ENCODE measurements around the gene TAF3.

The TAF3 gene

DNA sequence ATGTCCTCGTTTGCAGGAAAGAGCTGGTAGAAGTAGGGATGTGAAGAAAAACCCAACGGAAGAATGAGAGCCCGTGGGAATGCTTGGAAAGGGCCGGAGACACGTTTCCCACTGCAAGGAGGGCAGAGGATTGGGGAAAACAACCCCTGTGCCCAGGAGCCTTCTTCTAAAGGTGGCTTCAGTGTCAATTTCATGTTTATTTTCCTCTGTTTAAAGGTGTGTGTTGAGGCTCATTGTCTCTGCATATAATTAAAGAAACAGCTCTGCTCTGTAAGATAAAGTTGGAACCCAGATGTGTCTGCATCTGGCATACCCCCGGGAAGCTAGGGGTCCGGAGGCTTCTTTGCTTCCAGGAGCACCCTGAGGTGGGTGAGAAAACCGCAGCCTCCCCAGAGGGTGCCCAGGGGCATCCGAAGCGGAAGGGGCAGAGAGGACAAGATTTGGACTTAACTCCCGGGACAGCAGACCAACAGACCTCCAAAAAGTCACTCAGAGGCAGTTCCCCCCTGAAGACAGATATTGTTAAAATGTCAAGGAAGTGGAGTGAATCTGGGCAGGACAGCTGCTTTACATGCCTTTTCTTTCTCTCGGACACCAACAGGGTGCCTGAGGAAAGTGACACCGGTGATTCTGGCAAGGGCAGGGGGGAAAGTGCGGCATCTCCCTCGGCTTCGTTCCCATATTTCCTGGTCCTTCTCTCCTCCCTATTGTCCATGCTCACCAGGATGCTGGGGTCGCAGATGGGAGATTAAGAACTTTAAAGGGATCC lies 227.6 kb downstream of the TAF3 start:
- no peak overlapping the region for H3K27ac ChIP-seq (replicated peaks; ENCODE audit: low read length)
- no peak overlapping the region for H4K8ac ChIP-seq (ENCODE audit: low read depth, low read length)
- peaks cover 0 to 18% of the 10 kb centered on the region in 2 donors for H3K4me1 ChIP-seq (ENCODE audit: control insufficient read depth in 2 of 2, insufficient read depth in 1 of 2, low read depth in 1 of 2, low read length in 2 of 2)
- H2AFZ ChIP-seq (ENCODE audit: low read length) = peak overlapping the region; percentile 81
- no peak overlapping the region for H3K4me2 ChIP-seq (ENCODE audit: insufficient read depth, low read length, poor library complexity, severe bottlenecking)
- no peak overlapping the region for H3K23ac ChIP-seq (ENCODE audit: low read depth, low read length, poor library complexity)
- H2BK12ac ChIP-seq (ENCODE audit: low read length) = no peak overlapping the region
- H3K18ac ChIP-seq (ENCODE audit: low read length) = no peak overlapping the region
- no peaks in the 10 kb centered on the region for H3K36me3 ChIP-seq (replicated peaks in 1 of 2; ENCODE audit: control insufficient read depth in 2 of 2, insufficient read depth in 2 of 2, low read length in 2 of 2)
- no CpG with 5 or more reads among the region's 17 CpGs for WGBS, 2 donors (ENCODE audit: extremely low coverage in 2 of 2, insufficient read length in 2 of 2, insufficient replicate concordance in 1 of 2)
- no peak overlapping the region for H4K91ac ChIP-seq (ENCODE audit: low read depth, low read length, poor library complexity)
- H3K27me3 ChIP-seq (ENCODE audit: control insufficient read depth in 3 of 3, insufficient read depth in 3 of 3, low read depth in 1 of 3, low read length in 3 of 3) = peaks cover 76 to 100% (median 100%) of the 10 kb centered on the region in 3 experiments
- H3K4me3 ChIP-seq (ENCODE audit: low read length in 2 of 2) = no peak overlapping the region
- H2BK120ac ChIP-seq (ENCODE audit: low read depth, low read length) = no peak overlapping the region
- H3K9ac ChIP-seq (ENCODE audit: low read depth, low read length, poor library complexity) = no peak overlapping the region
- no peak overlapping the region for H2AK5ac ChIP-seq (ENCODE audit: low read depth, low read length)
- no peak overlapping the region for H3K14ac ChIP-seq (ENCODE audit: low read length)
- no peaks in the 10 kb centered on the region for H3K79me1 ChIP-seq (ENCODE audit: low read depth, low read length)
- no peak for DNase-seq (ENCODE audit: low spot score)
- H2BK5ac ChIP-seq (ENCODE audit: low read length) = no peak overlapping the region
- H2BK15ac ChIP-seq (ENCODE audit: low read length) = no peak overlapping the region
- H3K9me3 ChIP-seq (replicated peaks in 1 of 2; ENCODE audit: control insufficient read depth in 2 of 2, insufficient read depth in 1 of 2, low read depth in 1 of 2, low read length in 2 of 2) = peaks cover 0 to 3% of the 10 kb centered on the region in 2 donors
- no peak overlapping the region for H3K4ac ChIP-seq (ENCODE audit: low read length)

- no CpG with 5 or more reads among the region's 30 CpGs for WGBS, 2 donors (ENCODE audit: extremely low coverage in 2 of 2, insufficient read length in 2 of 2, insufficient replicate concordance in 1 of 2)
- Histone ChIP-seq H3K4me1 (ENCODE audit: control insufficient read depth in 2 of 2, insufficient read depth in 1 of 2, low read depth in 1 of 2, low read length in 2 of 2) (peaks cover 3 to 22% of the 10 kb centered on the region in 2 donors), H3K4me3 (ENCODE audit: low read length in 2 of 2) (no peak overlapping the region), H3K4ac (ENCODE audit: low read length) (no peak overlapping the region), H2AFZ (ENCODE audit: low read length) (peak overlapping the region; percentile 9), H3K4me2 (ENCODE audit: insufficient read depth, low read length, poor library complexity, severe bottlenecking) (peak overlapping the region; percentile 14), H3K18ac (ENCODE audit: low read length) (peak overlapping the region; percentile 48), H2AK5ac (ENCODE audit: low read depth, low read length) (peak overlapping the region; percentile 34), H2BK120ac (ENCODE audit: low read depth, low read length) (no peak overlapping the region), H3K27me3 (ENCODE audit: control insufficient read depth in 3 of 3, insufficient read depth in 3 of 3, low read depth in 1 of 3, low read length in 3 of 3) (peaks cover 74 to 100% (median 100%) of the 10 kb centered on the region in 3 experiments), H2BK5ac (ENCODE audit: low read length) (no peak overlapping the region), H3K14ac (ENCODE audit: low read length) (peak overlapping the region; percentile 58), H4K91ac (ENCODE audit: low read depth, low read length, poor library complexity) (no peak overlapping the region), H3K36me3 (replicated peaks in 1 of 2; ENCODE audit: control insufficient read depth in 2 of 2, insufficient read depth in 2 of 2, low read length in 2 of 2) (no peaks in the 10 kb centered on the region), H3K23ac (ENCODE audit: low read depth, low read length, poor library complexity) (peak overlapping the region; percentile 93), H3K79me1 (ENCODE audit: low read depth, low read length) (no peaks in the 10 kb centered on the region), H4K8ac (ENCODE audit: low read depth, low read length) (no peak overlapping the region), H3K27ac (replicated peaks; ENCODE audit: low read length) (no peak overlapping the region), H3K9ac (ENCODE audit: low read depth, low read length, poor library complexity) (no peak overlapping the region), H2BK12ac (ENCODE audit: low read length) (no peak overlapping the region), H2BK15ac (ENCODE audit: low read length) (no peak overlapping the region), H3K9me3 (replicated peaks in 1 of 2; ENCODE audit: control insufficient read depth in 2 of 2, insufficient read depth in 1 of 2, low read depth in 1 of 2, low read length in 2 of 2) (peaks cover 0 to 3% of the 10 kb centered on the region in 2 donors)
- peak; percentile 52 for DNase-seq (ENCODE audit: low spot score)
Observed at GRCh38 chr10:8047452-8048280, 229.4 kb downstream of the TAF3 start.

DNA sequence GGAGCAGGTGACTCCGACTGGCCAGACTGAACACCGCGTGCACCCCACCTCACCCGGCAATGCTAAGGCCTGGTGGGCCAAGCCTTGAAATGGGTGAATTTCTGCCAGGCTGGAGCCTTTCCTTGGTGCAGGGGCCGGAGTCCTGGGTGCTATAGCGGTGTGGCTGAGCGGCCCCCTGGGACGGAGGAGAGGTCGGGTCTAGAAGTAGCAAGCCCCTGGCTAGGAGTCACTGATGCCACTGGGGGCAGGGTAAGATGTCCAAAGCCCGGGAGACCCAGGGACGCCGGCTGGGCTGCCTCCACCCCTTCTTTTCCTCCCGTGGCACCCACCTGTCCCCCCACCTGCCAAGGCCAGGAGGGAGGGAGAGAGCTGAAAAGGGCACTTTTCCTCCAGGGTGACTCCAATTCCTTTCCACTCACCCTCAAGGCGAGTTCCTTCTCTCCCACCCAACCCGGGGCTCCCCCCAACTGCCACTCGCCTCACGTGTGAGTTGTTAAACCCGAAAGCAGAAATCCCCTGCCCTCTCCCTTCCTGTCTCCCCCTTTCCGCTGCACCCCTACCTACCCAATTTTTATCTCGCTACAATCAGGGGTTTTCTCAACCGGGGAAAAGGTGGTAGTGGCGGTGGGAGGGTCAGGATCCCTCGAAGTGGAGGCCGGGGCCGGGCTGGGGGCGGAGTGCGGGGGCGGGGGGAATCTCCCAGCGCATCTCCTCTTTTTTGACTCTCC lies 230.1 kb downstream of the TAF3 start:
- H3K18ac ChIP-seq (ENCODE audit: low read length) = peak overlapping the region; percentile 48
- H3K4me1 ChIP-seq (ENCODE audit: control insufficient read depth in 2 of 2, insufficient read depth in 1 of 2, low read depth in 1 of 2, low read length in 2 of 2) = peaks cover 3 to 22% of the 10 kb centered on the region in 2 donors
- H4K8ac ChIP-seq (ENCODE audit: low read depth, low read length) = no peak overlapping the region
- no CpG with 5 or more reads among the region's 29 CpGs for WGBS, 2 donors (ENCODE audit: extremely low coverage in 2 of 2, insufficient read length in 2 of 2, insufficient replicate concordance in 1 of 2)
- no peak overlapping the region for H3K27ac ChIP-seq (replicated peaks; ENCODE audit: low read length)
- H2BK12ac ChIP-seq (ENCODE audit: low read length) = no peak overlapping the region
- H3K9me3 ChIP-seq (replicated peaks in 1 of 2; ENCODE audit: control insufficient read depth in 2 of 2, insufficient read depth in 1 of 2, low read depth in 1 of 2, low read length in 2 of 2) = peaks cover 0 to 3% of the 10 kb centered on the region in 2 donors
- H2AK5ac ChIP-seq (ENCODE audit: low read depth, low read length) = peak overlapping the region; percentile 34
- no peaks in the 10 kb centered on the region for H3K79me1 ChIP-seq (ENCODE audit: low read depth, low read length)
- H3K36me3 ChIP-seq (replicated peaks in 1 of 2; ENCODE audit: control insufficient read depth in 2 of 2, insufficient read depth in 2 of 2, low read length in 2 of 2) = no peaks in the 10 kb centered on the region
- no peak overlapping the region for H2BK15ac ChIP-seq (ENCODE audit: low read length)
- no peak overlapping the region for H3K9ac ChIP-seq (ENCODE audit: low read depth, low read length, poor library complexity)
- peaks cover 68 to 98% (median 98%) of the 10 kb centered on the region in 3 experiments for H3K27me3 ChIP-seq (ENCODE audit: control insufficient read depth in 3 of 3, insufficient read depth in 3 of 3, low read depth in 1 of 3, low read length in 3 of 3)
- H2AFZ ChIP-seq (ENCODE audit: low read length) = no peak overlapping the region
- peak overlapping the region; percentile 14 for H3K4me2 ChIP-seq (ENCODE audit: insufficient read depth, low read length, poor library complexity, severe bottlenecking)
- H3K14ac ChIP-seq (ENCODE audit: low read length) = peak overlapping the region; percentile 58
- no peak overlapping the region for H3K4ac ChIP-seq (ENCODE audit: low read length)
- H3K23ac ChIP-seq (ENCODE audit: low read depth, low read length, poor library complexity) = peak overlapping the region; percentile 67
- no peak overlapping the region for H2BK5ac ChIP-seq (ENCODE audit: low read length)
- no peak for DNase-seq (ENCODE audit: low spot score)
- H4K91ac ChIP-seq (ENCODE audit: low read depth, low read length, poor library complexity) = no peak overlapping the region
- no peak overlapping the region for H3K4me3 ChIP-seq (ENCODE audit: low read length in 2 of 2)
- no peak overlapping the region for H2BK120ac ChIP-seq (ENCODE audit: low read depth, low read length)

All from neuronal stem cell (in vitro differentiated cells).